Rectal smooth muscle tissue (tissue), 1 donor: ENCODE results near the gene ATIC.
A peak's percentile ranks its signal among the peaks of the same experiment; 100 is the strongest.
"Not testable (repeated sequence)": the region's sequence is repeated elsewhere in the genome, so short reads cannot be mapped to it uniquely, and the experiment has no call there.

Experiments
- H3K27ac ChIP-seq: one replicate; pipeline ENCODE4 v1.7.0; 2013; ENCODE audit warnings: low read depth, low read length, inconsistent platforms
- H3K27me3 ChIP-seq: one replicate; pipeline ENCODE4 v1.7.0; 2013; ENCODE audit warnings: low read length; ENCODE audit not compliant: control insufficient read depth, insufficient read depth
- H3K36me3 ChIP-seq: one replicate; pipeline ENCODE4 v1.7.0; 2013; ENCODE audit warnings: low read length; ENCODE audit not compliant: control insufficient read depth, insufficient read depth
- H3K4me1 ChIP-seq: one replicate; pipeline ENCODE4 v1.7.0; 2013; ENCODE audit warnings: low read length; ENCODE audit not compliant: control insufficient read depth, insufficient read depth
- H3K4me3 ChIP-seq: one replicate; pipeline ENCODE4 v1.7.0; 2013; ENCODE audit warnings: low read length
- H3K9ac ChIP-seq: one replicate; pipeline ENCODE4 v1.7.0; 2013; ENCODE audit warnings: low read length

Gene ATIC

GRCh38 chr2:215283221-215283620 lies 28.6 kb upstream of the ATIC start:
- H3K27me3 ChIP-seq: no peaks in the 10 kb centered on the region
- no peak overlapping the region for H3K4me3 ChIP-seq
- no peak overlapping the region for H3K27ac ChIP-seq
- H3K36me3 ChIP-seq: no peaks in the 10 kb centered on the region
- H3K9ac ChIP-seq: no peak overlapping the region
- H3K4me1 ChIP-seq: no peaks in the 10 kb centered on the region

DNA sequence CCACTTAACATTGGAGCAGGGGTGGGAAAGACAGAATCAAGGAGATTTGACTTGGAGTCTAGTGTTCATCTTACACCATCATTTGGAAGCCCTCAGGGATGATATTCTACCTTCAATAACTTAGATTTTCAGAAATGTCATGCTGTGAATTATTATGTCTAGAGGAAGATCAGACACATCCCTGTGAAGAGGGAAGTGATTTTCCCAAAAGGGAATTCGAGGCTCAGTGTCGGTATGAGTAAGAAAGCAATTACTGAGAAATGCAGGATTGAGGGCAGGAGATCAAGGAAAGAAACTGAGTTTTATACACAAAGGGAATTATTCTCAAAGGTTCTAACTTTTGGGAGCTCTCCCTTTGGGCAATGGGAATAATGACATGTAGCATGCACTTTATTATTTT lies 25.6 kb upstream of the ATIC start:
- Histone ChIP-seq H3K27ac (no peak overlapping the region), H3K4me3 (no peak overlapping the region), H3K36me3 (no peaks in the 10 kb centered on the region), H3K9ac (no peak overlapping the region), H3K27me3 (no peaks in the 10 kb centered on the region), H3K4me1 (no peaks in the 10 kb centered on the region)

- H3K27ac ChIP-seq: no peak overlapping the region
- no peaks in the 10 kb centered on the region for H3K36me3 ChIP-seq
- no peak overlapping the region for H3K9ac ChIP-seq
- H3K27me3 ChIP-seq: no peaks in the 10 kb centered on the region
- no peak overlapping the region for H3K4me3 ChIP-seq
- no peaks in the 10 kb centered on the region for H3K4me1 ChIP-seq
These were observed 23.6 kb upstream of the ATIC start for GRCh38 chr2:215288112-215288815.

- H3K27me3 ChIP-seq: no peaks in the 10 kb centered on the region
- no peak overlapping the region for H3K4me3 ChIP-seq
- H3K27ac ChIP-seq: no peak overlapping the region
- H3K9ac ChIP-seq: no peak overlapping the region
- H3K36me3 ChIP-seq: no peaks in the 10 kb centered on the region
- H3K4me1 ChIP-seq: no peaks in the 10 kb centered on the region
These were observed 20.8 kb upstream of the ATIC start for GRCh38 chr2:215290980-215291599.

- no peaks in the 10 kb centered on the region for H3K4me1 ChIP-seq
- no peak overlapping the region for H3K9ac ChIP-seq
- H3K4me3 ChIP-seq: no peak overlapping the region
- no peaks in the 10 kb centered on the region for H3K36me3 ChIP-seq
- no peaks in the 10 kb centered on the region for H3K27me3 ChIP-seq
- no peak overlapping the region for H3K27ac ChIP-seq
These were observed 18.0 kb upstream of the ATIC start for GRCh38 chr2:215293879-215294278.

DNA sequence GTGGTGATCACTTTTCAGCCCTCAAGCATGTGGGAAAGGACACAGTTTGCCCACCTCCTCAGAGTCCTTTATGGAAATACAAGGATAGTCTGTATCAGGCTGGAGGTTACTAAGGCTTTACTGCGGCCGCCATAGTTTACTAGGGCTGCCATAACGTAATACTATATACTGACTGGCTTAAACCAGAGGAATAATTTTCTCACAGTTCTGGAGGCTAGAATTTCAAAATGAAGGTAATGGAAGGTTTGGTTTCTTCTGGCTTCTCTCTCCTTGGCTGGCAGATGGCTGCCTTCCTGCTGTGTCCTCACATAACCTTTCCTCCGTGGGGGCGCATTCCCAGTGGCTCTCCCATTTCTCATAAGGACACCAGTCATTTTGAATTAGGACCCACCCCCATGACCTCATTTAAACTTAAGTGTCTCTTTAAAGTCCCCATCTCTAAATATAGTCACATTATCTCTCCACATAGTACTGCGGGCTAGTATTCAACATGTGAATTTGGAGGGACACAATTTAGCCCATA lies 12.5 kb upstream of the ATIC start:
- H3K4me3 ChIP-seq: no peak overlapping the region
- no peak overlapping the region for H3K27ac ChIP-seq
- H3K9ac ChIP-seq: no peak overlapping the region
- no peaks in the 10 kb centered on the region for H3K27me3 ChIP-seq
- H3K4me1 ChIP-seq: no peaks in the 10 kb centered on the region
- H3K36me3 ChIP-seq: no peaks in the 10 kb centered on the region

DNA sequence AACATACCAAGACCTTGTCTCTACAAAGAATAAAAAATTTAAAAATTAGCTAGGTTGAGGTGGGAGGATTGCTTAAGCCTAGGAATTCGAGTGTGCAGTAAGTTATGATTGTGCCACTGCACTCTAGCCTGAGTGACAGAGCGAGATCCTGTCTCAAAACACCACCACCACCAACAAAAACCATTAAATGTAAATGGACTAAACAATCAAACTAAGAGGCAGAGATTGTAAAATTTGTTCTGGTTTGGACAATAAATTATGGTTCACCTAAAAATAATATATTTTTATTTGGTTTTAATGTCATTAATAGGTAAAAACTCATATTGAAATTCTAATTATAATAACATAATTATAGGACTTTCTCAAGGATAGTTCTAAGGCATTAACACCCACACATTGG lies 9.9 kb upstream of the ATIC start:
- Histone ChIP-seq H3K36me3 (no peaks in the 10 kb centered on the region), H3K27ac (no peak overlapping the region), H3K4me3 (no peak overlapping the region), H3K4me1 (no peaks in the 10 kb centered on the region), H3K9ac (no peak overlapping the region), H3K27me3 (no peaks in the 10 kb centered on the region)

GRCh38 chr2:215311259-215311624 lies 617 bp upstream of the ATIC start:
- H3K4me1 ChIP-seq, H3K27me3 ChIP-seq, H3K36me3 ChIP-seq: not testable (repeated sequence)
- peak overlapping the region; percentile 70 for H3K9ac ChIP-seq
- H3K27ac ChIP-seq: peak overlapping the region; percentile 80
- peak overlapping the region; percentile 81 for H3K4me3 ChIP-seq

- Histone ChIP-seq H3K4me3 (peak overlapping the region; percentile 81), H3K4me1 (no peaks in the 10 kb centered on the region), H3K27me3 (no peaks in the 10 kb centered on the region), H3K9ac (no peak overlapping the region), H3K36me3 (no peaks in the 10 kb centered on the region), H3K27ac (no peak overlapping the region)
These were observed 1.4 kb downstream of the ATIC start for GRCh38 chr2:215313255-215313613.

DNA sequence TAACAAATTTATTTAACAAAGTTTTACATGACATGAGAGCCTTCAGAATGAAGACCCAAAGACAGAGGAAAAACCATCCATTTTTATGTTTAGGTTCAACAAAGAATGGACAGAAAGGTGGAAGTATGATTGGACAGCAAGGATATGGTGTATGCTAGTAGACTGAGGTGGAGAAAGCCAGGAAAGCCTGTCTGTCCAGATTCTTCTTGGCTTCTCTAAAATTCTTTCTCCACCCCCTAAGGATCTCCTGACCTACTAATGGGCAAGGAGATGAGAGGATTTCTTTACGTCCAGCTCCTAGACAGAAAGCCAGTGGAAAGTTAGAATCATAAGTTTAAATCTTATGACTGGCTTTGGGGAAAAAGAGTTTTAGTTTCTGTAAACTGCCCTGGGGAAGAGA lies 3.0 kb downstream of the ATIC start:
- H3K27me3 ChIP-seq: no peaks in the 10 kb centered on the region
- H3K9ac ChIP-seq: no peak overlapping the region
- no peaks in the 10 kb centered on the region for H3K36me3 ChIP-seq
- no peak overlapping the region for H3K27ac ChIP-seq
- no peaks in the 10 kb centered on the region for H3K4me1 ChIP-seq
- H3K4me3 ChIP-seq: no peak overlapping the region

DNA sequence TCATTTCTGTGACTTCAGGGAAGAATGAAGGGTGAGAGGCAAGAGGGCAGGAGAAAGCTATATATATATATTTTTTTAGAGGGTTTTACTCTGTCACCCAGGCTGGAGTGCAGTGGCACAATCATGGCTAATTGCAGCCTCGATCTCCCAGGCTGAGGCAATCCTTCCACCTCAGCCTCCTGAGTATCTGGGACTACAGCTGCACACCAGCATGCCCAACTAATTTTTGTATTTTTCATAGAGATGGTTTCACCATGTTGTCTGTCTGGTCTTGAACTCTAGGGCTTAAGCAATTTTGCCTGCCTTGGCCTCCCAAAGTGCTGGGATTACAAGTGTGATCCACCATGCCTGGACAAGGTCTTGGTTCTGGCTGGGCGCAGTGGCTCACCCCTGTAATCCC lies 3.4 kb downstream of the ATIC start:
- H3K4me1 ChIP-seq: no peaks in the 10 kb centered on the region
- no peaks in the 10 kb centered on the region for H3K27me3 ChIP-seq
- H3K4me3 ChIP-seq: no peak overlapping the region
- H3K27ac ChIP-seq: no peak overlapping the region
- no peak overlapping the region for H3K9ac ChIP-seq
- no peaks in the 10 kb centered on the region for H3K36me3 ChIP-seq

DNA sequence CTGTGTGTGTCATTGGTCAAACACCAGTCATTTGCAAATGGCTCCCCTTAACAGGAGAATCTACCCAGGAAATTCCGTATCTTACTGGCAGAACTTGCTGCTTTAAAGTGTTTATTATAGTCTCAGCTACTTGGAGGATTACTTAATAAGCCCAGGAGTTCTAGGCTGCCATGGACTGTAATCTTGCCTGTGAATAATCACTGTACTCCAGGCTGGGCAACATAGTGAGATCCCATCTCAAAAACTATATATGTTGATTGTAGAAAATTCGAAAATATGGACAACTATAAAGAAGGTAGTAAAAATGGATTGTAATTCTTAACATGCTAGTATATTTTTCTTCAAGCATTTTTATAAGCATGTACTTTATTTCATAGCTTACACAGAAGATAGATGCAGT lies 4.5 kb downstream of the ATIC start:
- H3K36me3 ChIP-seq: no peaks in the 10 kb centered on the region
- no peak overlapping the region for H3K9ac ChIP-seq
- H3K4me1 ChIP-seq: no peaks in the 10 kb centered on the region
- H3K27ac ChIP-seq: no peak overlapping the region
- no peaks in the 10 kb centered on the region for H3K27me3 ChIP-seq
- no peak overlapping the region for H3K4me3 ChIP-seq

GRCh38 chr2:215319500-215319899 lies 7.6 kb downstream of the ATIC start:
- H3K4me3 ChIP-seq: no peak overlapping the region
- H3K27ac ChIP-seq: no peak overlapping the region
- no peak overlapping the region for H3K9ac ChIP-seq
- no peaks in the 10 kb centered on the region for H3K27me3 ChIP-seq
- H3K36me3 ChIP-seq: no peaks in the 10 kb centered on the region
- H3K4me1 ChIP-seq: no peaks in the 10 kb centered on the region
